Smooth muscle cell (in vitro differentiated cells): ENCODE measurements around the gene FDXACB1. TPM values are rescaled to one million over a fixed set of nuclear protein-coding genes. Genes with fewer than 3 reads are reported as not detected.

Experiments used
- DNase-seq: peaks from one replicate; lab custom pipeline; 2025; ENCODE audit not compliant: unreplicated experiment; lab: John Stamatoyannopoulos, UW
- H2AFZ ChIP-seq: fragments of 200-600 bp; sonication (generic); 2 replicates; pipeline ENCODE4 v1.6.0; 2016; ENCODE audit warnings: antibody characterized with exemption, low read depth, mild to moderate bottlenecking
- H3F3A ChIP-seq: fragments of 200-600 bp; sonication (generic); 2 replicates; pipeline ENCODE4 v1.6.0; 2017; ENCODE audit warnings: antibody characterized with exemption, low read depth
- H3K27ac ChIP-seq: fragments of 200-600 bp; sonication (generic); 2 replicates; pipeline ENCODE4 v1.5.1; 2016; ENCODE audit warnings: low read depth, mild to moderate bottlenecking
- H3K27me3 ChIP-seq: fragments of 200-600 bp; sonication (generic); 2 replicates; pipeline ENCODE4 v1.6.1; 2016; ENCODE audit warnings: low read depth, mild to moderate bottlenecking
- H3K36me3 ChIP-seq: fragments of 200-600 bp; sonication (generic); 2 replicates; pipeline ENCODE4 v1.5.1; 2016; ENCODE audit warnings: low read depth
- H3K4me1 ChIP-seq: fragments of 200-600 bp; sonication (generic); 2 replicates; pipeline ENCODE4 v1.5.1; 2016; ENCODE audit warnings: low read depth
- H3K4me2 ChIP-seq: fragments of 200-600 bp; sonication (generic); 2 replicates; pipeline ENCODE4 v1.6.0; 2016; ENCODE audit warnings: mild to moderate bottlenecking
- H3K4me3 ChIP-seq: fragments of 200-600 bp; sonication (generic); 2 replicates; pipeline ENCODE4 v1.5.1; 2016; ENCODE audit warnings: mild to moderate bottlenecking
- H3K79me2 ChIP-seq: fragments of 200-600 bp; sonication (generic); 2 replicates; pipeline ENCODE4 v1.6.0; 2016; ENCODE audit warnings: low read depth, mild to moderate bottlenecking
- H3K9ac ChIP-seq: fragments of 200-600 bp; sonication (generic); 2 replicates; pipeline ENCODE4 v1.6.0; 2016; ENCODE audit warnings: low read depth
- H3K9me3 ChIP-seq: fragments of 200-600 bp; sonication (generic); replicated peaks from 2 replicates; pipeline ENCODE4 v1.5.1; 2016; ENCODE audit warnings: low read depth
- H4K20me1 ChIP-seq: fragments of 200-600 bp; sonication (generic); 2 replicates; pipeline ENCODE4 v1.6.0; 2016; ENCODE audit warnings: low read depth
- CTCF ChIP-seq: fragments of 200-600 bp; sonication (generic); IDR thresholded peaks from 2 replicates; pipeline ENCODE4 v1.5.1; 2017; ENCODE audit warnings: borderline replicate concordance, mild to moderate bottlenecking, antibody characterized with exemption; ENCODE audit not compliant: insufficient read depth, poor library complexity, severe bottlenecking
- WGBS: methylation state at CpG from one replicate; pipeline ENCODE4 v1.1.7; 2016; ENCODE audit warnings: low lambda C conversion rate; 5-methylcytosine and 5-hydroxymethylcytosine counted together
- polyA plus RNA-seq: library from polyadenylated mRNA; unstranded; fragments of >200 nt; fragmentation: Nextera tagmentation; extraction: Ambion mirVana; gene quantifications from 2 replicates; pipeline ENCODE4 v1.2.1, GENCODE V29; 2016
- total RNA-seq: library from RNA; depleted of rRNA; stranded (reverse); fragments of >200 nt; gene quantifications from 2 replicates; pipeline ENCODE4 v1.2.3, GENCODE V29; 2014

FDXACB1 gene
- total and polyA plus RNA-seq, 2 experiments from 2014 or later, result 2.1 TPM

GRCh38 chr11:111846636-111847035 is 32.3 kb downstream of the FDXACB1 start:
- Histone ChIP-seq H3K79me2 (no peaks in the 10 kb centered on the region), H3K4me3 (no peak overlapping the region), H4K20me1 (peaks cover 5% of the 10 kb centered on the region), H3K9me3 (no peaks in the 10 kb centered on the region), H3K27ac (peak overlapping the region; percentile 96), H3K4me2 (peak overlapping the region; percentile 70), H3K9ac (peak overlapping the region; percentile 76), H3K4me1 (peaks cover 13% of the 10 kb centered on the region), H3F3A (peaks cover 17% of the 10 kb centered on the region), H3K27me3 (no peaks in the 10 kb centered on the region), H2AFZ (no peak overlapping the region), H3K36me3 (no peaks in the 10 kb centered on the region)
- no peak for DNase-seq
- WGBS, result 0% methylated on average over 1 of the region's 1 CpG
- TF ChIP-seq CTCF, result no peak

GRCh38 chr11:111846063-111846462 is 32.9 kb downstream of the FDXACB1 start:
- WGBS, result 75% methylated on average over 2 of the region's 2 CpGs
- DNase-seq, result no peak
- no peaks in the 10 kb centered on the region for H3K79me2 ChIP-seq
- peaks cover 5% of the 10 kb centered on the region for H4K20me1 ChIP-seq
- H3K9ac ChIP-seq, result peak overlapping the region; percentile 76
- TF ChIP-seq CTCF, result no peak
- peaks cover 13% of the 10 kb centered on the region for H3K4me1 ChIP-seq
- H2AFZ ChIP-seq, result no peak overlapping the region
- no peaks in the 10 kb centered on the region for H3K9me3 ChIP-seq
- no peak overlapping the region for H3K4me3 ChIP-seq
- H3K27ac ChIP-seq, result peak overlapping the region; percentile 96
- H3K4me2 ChIP-seq, result peak overlapping the region; percentile 70
- no peaks in the 10 kb centered on the region for H3K36me3 ChIP-seq
- H3K27me3 ChIP-seq, result no peaks in the 10 kb centered on the region
- H3F3A ChIP-seq, result peaks cover 17% of the 10 kb centered on the region

DNA sequence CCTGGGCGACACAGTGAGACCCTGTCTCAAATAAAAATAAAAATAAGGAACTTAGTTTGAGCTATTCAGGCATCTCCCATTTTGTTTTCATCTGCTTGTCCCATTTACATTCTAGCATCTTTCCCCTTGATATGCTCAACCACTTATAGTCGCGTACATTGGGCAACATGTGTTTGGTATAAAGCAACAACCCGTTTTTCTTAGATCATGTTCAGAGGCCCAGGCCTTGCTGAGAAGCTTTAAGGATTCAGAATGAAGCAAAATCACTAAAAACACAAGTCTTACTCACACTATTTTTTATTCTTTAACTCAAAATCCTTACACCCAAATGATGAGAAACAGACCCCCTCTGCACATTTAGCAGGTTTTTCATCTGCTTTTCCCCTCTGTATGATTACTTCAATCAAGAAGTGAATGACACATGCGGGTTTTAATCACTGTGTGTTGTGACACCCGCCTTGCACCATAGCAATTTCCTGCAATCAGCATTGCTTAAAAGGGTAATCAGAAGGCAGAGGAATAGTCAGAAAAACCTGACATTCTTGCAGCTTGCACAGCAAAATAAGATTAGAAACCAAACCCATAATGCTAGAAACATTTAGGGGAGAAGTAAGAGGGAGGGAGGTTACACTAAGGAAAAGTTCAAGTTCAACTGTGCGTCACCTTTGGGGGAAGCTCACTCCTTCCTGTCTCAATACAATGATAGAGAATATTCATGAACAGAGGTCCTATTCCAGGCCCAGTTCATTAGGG is 33.5 kb downstream of the FDXACB1 start:
- 84% methylated on average over 7 of the region's 7 CpGs for WGBS
- H3K36me3 ChIP-seq, result no peaks in the 10 kb centered on the region
- no peaks in the 10 kb centered on the region for H3K9me3 ChIP-seq
- no peak for TF ChIP-seq CTCF
- no peaks in the 10 kb centered on the region for H3K79me2 ChIP-seq
- DNase-seq, result no peak
- H3K27me3 ChIP-seq, result no peaks in the 10 kb centered on the region
- H3K4me1 ChIP-seq, result peaks cover 16% of the 10 kb centered on the region
- peaks cover 5% of the 10 kb centered on the region for H4K20me1 ChIP-seq
- H2AFZ ChIP-seq, result no peak overlapping the region
- peak overlapping the region; percentile 70 for H3K4me2 ChIP-seq
- H3K4me3 ChIP-seq, result no peak overlapping the region
- H3K27ac ChIP-seq, result peak overlapping the region; percentile 96
- peaks cover 17% of the 10 kb centered on the region for H3F3A ChIP-seq
- H3K9ac ChIP-seq, result no peak overlapping the region

- 92% methylated on average over 5 of the region's 5 CpGs for WGBS
- H3K9me3 ChIP-seq, result no peaks in the 10 kb centered on the region
Observed at GRCh38 chr11:111843661-111844060, 35.3 kb downstream of the FDXACB1 start.

More at GRCh38 chr11:111843661-111844060, 35.3 kb downstream of the FDXACB1 start:
- H4K20me1 ChIP-seq, result peaks cover 5% of the 10 kb centered on the region
- H3K4me2 ChIP-seq, result no peak overlapping the region
- no peak for DNase-seq
- H3F3A ChIP-seq, result peaks cover 17% of the 10 kb centered on the region
- peaks cover 25% of the 10 kb centered on the region for H3K4me1 ChIP-seq
- no peak overlapping the region for H3K27ac ChIP-seq
- H3K79me2 ChIP-seq, result no peaks in the 10 kb centered on the region
- H3K36me3 ChIP-seq, result no peaks in the 10 kb centered on the region
- H3K27me3 ChIP-seq, result no peaks in the 10 kb centered on the region
- H3K4me3 ChIP-seq, result no peak overlapping the region
- no peak overlapping the region for H2AFZ ChIP-seq
- no peak for TF ChIP-seq CTCF
- no peak overlapping the region for H3K9ac ChIP-seq
